CD14-positive monocyte (primary cell): ENCODE measurements around the gene CLEC2B. TPM values are rescaled to one million over a fixed set of nuclear protein-coding genes. Genes with fewer than 3 reads are reported as not detected.

Experiments
- DNase-seq, 3 donors: peaks; one replicate each; pipeline ENCODE4 v3.0.0-alpha.2; 2011 to 2022
- H2AFZ ChIP-seq: 2 replicates; pipeline ENCODE4 v1.6.0; 2012; ENCODE audit warnings: mild to moderate bottlenecking, low read depth, low read length, inconsistent platforms; ENCODE audit not compliant: insufficient read depth, poor library complexity, severe bottlenecking
- H3K27ac ChIP-seq, 2 donors: 1 replicate in 1 of 2; 2 replicates in 1 of 2; pipeline ENCODE4 v1.5.1; 2012 to 2013; ENCODE audit warnings: low read length in 2 of 2, control low read depth in 1 of 2, inconsistent platforms in 1 of 2, low read depth in 1 of 2, mild to moderate bottlenecking in 1 of 2
- H3K27me3 ChIP-seq, 2 donors: one replicate each; pipeline versions ENCODE4 v1.6.0 to v1.6.1; 2011 to 2013; ENCODE audit warnings: low read length in 2 of 2; ENCODE audit not compliant: control insufficient read depth in 2 of 2, insufficient read depth in 2 of 2
- H3K36me3 ChIP-seq, 2 donors: replicated peaks in 1 of 2; 1 replicate in 1 of 2; 2 replicates in 1 of 2; pipeline versions ENCODE4 v1.5.1 to v1.6.1; 2012 to 2013; ENCODE audit warnings: low read length in 2 of 2, control low read depth in 1 of 2, inconsistent platforms in 1 of 2, mild to moderate bottlenecking in 1 of 2; ENCODE audit not compliant: insufficient read depth in 2 of 2, control insufficient read depth in 1 of 2
- H3K4me1 ChIP-seq, 2 donors: 1 replicate in 1 of 2; 2 replicates in 1 of 2; pipeline versions ENCODE4 v1.5.1 to v1.6.1; 2012 to 2013; ENCODE audit warnings: low read length in 2 of 2, control low read depth in 1 of 2, inconsistent platforms in 1 of 2, mild to moderate bottlenecking in 1 of 2, moderate library complexity in 1 of 2; ENCODE audit not compliant: insufficient read depth in 2 of 2, control insufficient read depth in 1 of 2
- H3K4me2 ChIP-seq: replicated peaks from 2 replicates; pipeline ENCODE3; 2012; ENCODE audit warnings: low read length, moderate library complexity, mild to moderate bottlenecking; ENCODE audit not compliant: poor library complexity, severe bottlenecking; ENCODE audit errors: extremely low read depth
- H3K4me3 ChIP-seq, 3 experiments: fragments of 200-600 bp in 1 of 3; sonication (generic) in 1 of 3; replicated peaks in 1 of 3; 1 replicate in 2 of 3; 2 replicates in 1 of 3; pipeline ENCODE4 v1.5.1; 2011 to 2013; ENCODE audit warnings: low read length in 3 of 3, mild to moderate bottlenecking in 3 of 3, control low read depth in 2 of 3, low read depth in 2 of 3, inconsistent platforms in 1 of 3, moderate library complexity in 1 of 3
- H3K79me2 ChIP-seq: 2 replicates; pipeline ENCODE4 v1.6.0; 2012; ENCODE audit warnings: mild to moderate bottlenecking, control low read depth, inconsistent platforms, low read length, moderate library complexity; ENCODE audit not compliant: insufficient read depth
- H3K9ac ChIP-seq: 2 replicates; pipeline ENCODE4 v1.6.0; 2017; ENCODE audit warnings: low read length, mild to moderate bottlenecking; ENCODE audit not compliant: insufficient read depth, poor library complexity, severe bottlenecking
- H3K9me3 ChIP-seq, 2 donors: replicated peaks in 1 of 2; 1 replicate in 1 of 2; 2 replicates in 1 of 2; pipeline versions ENCODE4 v1.5.1 to v1.6.1; 2012 to 2013; ENCODE audit warnings: low read length in 2 of 2, control low read depth in 1 of 2; ENCODE audit not compliant: control insufficient read depth in 1 of 2, insufficient read depth in 1 of 2
- H4K20me1 ChIP-seq: 2 replicates; pipeline ENCODE4 v1.6.0; 2012; ENCODE audit warnings: mild to moderate bottlenecking, low read length, control low read depth, moderate library complexity; ENCODE audit not compliant: insufficient read depth
- H3K27ac Mint-ChIP-seq, 7 donors: one replicate each; pipeline ENCODE4 v1.8.0; 2020; ENCODE audit warnings: mild to moderate bottlenecking in 7 of 7, mixed read lengths in 7 of 7, moderate library complexity in 6 of 7, inconsistent platforms in 2 of 7
- H3K27me3 Mint-ChIP-seq, 3 donors: one replicate each; pipeline ENCODE4 v1.8.0; 2021 to 2022; ENCODE audit warnings: low read depth in 3 of 3, mild to moderate bottlenecking in 3 of 3, mixed read lengths in 3 of 3, moderate library complexity in 3 of 3, inconsistent platforms in 1 of 3
- H3K36me3 Mint-ChIP-seq, 2 donors: one replicate each; pipeline ENCODE4 v1.8.0; 2020; ENCODE audit warnings: mixed read lengths in 2 of 2, inconsistent platforms in 1 of 2, mild to moderate bottlenecking in 1 of 2
- H3K4me1 Mint-ChIP-seq: one replicate; pipeline ENCODE4 v1.8.0; 2020; ENCODE audit warnings: mild to moderate bottlenecking, mixed read lengths
- H3K4me3 Mint-ChIP-seq, 2 donors: one replicate each; pipeline ENCODE4 v1.8.0; 2020; ENCODE audit warnings: mild to moderate bottlenecking in 2 of 2, mixed read lengths in 2 of 2, moderate library complexity in 1 of 2
- H3K9me3 Mint-ChIP-seq, 7 donors: one replicate each; pipeline ENCODE4 v1.8.0; 2020 to 2022; ENCODE audit warnings: mixed read lengths in 7 of 7, mild to moderate bottlenecking in 6 of 7, moderate library complexity in 6 of 7, inconsistent platforms in 2 of 7
- CTCF ChIP-seq: fragments of 200-600 bp; IDR thresholded peaks from one replicate; pipeline ENCODE4 v1.8.0; 2022; ENCODE audit warnings: antibody characterized with exemption, mild to moderate bottlenecking
- WGBS: methylation state at CpG from one replicate; pipeline ENCODE4 v1.1.5; 2013; ENCODE audit warnings: missing lambda C conversion rate; ENCODE audit not compliant: insufficient coverage; 5-methylcytosine and 5-hydroxymethylcytosine counted together
- intact Hi-C, 2 donors: fragments of 100-400 bp; cut with micrococcal nuclease; formaldehyde crosslinking; loops; one replicate each; pipeline versions ENCODE4 v1.15.0 to v1.15.1; 2023
- polyA plus RNA-seq, 3 donors: library from polyadenylated mRNA; depleted of rRNA in 1 of 3; unstranded in 2 of 3; stranded (reverse) in 1 of 3; fragments of 300-500 nt in 2 of 3; fragments of >200 nt in 1 of 3; fragmentation: Illumina TruSeq in 2 of 3; gene quantifications; 1 replicate in 2 of 3; 2 replicates in 1 of 3; pipeline ENCODE4 v1.2.3, GENCODE V29; 2012 to 2021

CLEC2B gene
- polyA plus RNA-seq, 3 donors = 52.1 to 80.3 (median 59.4) TPM

DNA sequence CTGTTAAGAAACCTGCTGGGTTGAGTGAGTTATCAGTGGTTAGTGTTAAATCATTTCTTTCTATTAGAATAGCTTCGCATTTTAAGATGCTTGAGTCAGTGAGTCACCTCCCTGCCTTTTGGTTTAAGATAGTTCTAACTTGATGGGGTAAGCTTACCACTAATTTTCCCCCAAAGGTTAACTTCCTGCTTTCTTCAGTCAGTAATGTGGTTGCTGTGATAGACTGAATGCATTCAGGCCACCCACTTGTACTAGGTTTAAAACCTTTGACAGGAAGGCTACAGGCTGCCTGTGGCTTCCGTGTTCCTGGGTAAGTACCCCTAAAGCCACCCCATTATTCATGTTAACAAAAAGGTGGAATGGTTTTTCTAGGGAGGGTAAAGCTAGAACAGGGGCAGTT is 37.7 kb upstream of the CLEC2B start:
- Histone ChIP-seq H3K9me3 (peaks cover 46 to 54% of the 10 kb centered on the region in 2 donors), H3K9ac (no peak overlapping the region), H3K27me3 (no peaks in the 10 kb centered on the region), H4K20me1 (no peaks in the 10 kb centered on the region), H3K4me3 (no peak overlapping the region), H3K36me3 (peaks cover 0 to 6% of the 10 kb centered on the region in 2 donors), H3K4me1 (no peaks in the 10 kb centered on the region), H3K79me2 (no peaks in the 10 kb centered on the region), H2AFZ (no peak overlapping the region), H3K4me2 (no peak overlapping the region), H3K27ac (no peak overlapping the region)
- Mint-ChIP-seq H3K4me3 (no peak overlapping the region), H3K27me3 (peaks cover 0 to 7% (median 3%) of the 10 kb centered on the region in 3 donors), H3K27ac (no peak overlapping the region), H3K9me3 (peaks cover 51 to 68% (median 60%) of the 10 kb centered on the region in 7 donors), H3K4me1 (no peaks in the 10 kb centered on the region), H3K36me3 (peaks cover 6 to 13% of the 10 kb centered on the region in 2 donors)
- TF ChIP-seq CTCF = no peak
- peak in 2 of 3 donors; percentile 6 to 14 for DNase-seq
- no CpG with 5 or more reads among the region's 2 CpGs for WGBS
- intact Hi-C loops = no loop called here

DNA sequence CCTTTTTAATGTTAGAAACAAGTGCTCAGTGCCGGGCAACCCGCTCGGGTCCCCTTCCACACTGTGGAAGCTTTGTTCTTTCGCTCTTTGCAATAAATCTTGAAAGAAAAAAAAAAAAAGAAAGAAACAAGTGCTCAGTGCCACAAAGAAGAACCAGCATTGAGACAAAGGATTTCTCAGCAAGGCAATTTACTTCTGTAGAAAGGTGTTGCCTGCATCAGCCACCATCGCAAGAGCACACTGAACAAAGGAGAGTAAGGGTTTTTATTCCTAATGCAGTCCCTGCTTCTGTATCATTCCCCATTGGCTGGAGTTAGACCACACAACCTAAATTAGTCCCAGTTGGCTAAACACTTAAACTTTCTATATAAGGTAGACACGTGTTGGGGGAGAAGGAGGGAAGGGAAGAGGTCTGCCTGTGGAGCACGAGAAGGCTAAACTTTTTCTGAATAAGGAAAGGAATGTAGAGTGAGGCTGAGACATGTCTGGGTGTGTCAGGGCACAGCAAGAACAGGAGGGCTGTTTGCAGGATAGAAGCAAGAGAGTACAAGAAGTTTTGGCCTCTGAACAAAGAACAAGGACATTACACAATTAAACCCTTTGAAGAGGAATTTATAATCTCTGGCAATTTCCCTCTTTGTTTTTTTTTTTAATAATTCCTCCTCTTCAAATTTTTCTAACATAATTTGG is 33.5 kb upstream of the CLEC2B start:
- no peaks in the 10 kb centered on the region for H3K27me3 ChIP-seq
- Mint-ChIP-seq H3K4me1 (peaks cover 5% of the 10 kb centered on the region), H3K4me3 (no peak overlapping the region), H3K27ac (no peak overlapping the region), H3K27me3 (peaks cover 0 to 5% (median 2%) of the 10 kb centered on the region in 3 donors), H3K9me3 (peaks cover 20 to 39% (median 31%) of the 10 kb centered on the region in 7 donors), H3K36me3 (peaks cover 3 to 7% of the 10 kb centered on the region in 2 donors)
- no peak for TF ChIP-seq CTCF
- no peaks in the 10 kb centered on the region for H3K4me1 ChIP-seq
- H2AFZ ChIP-seq = no peak overlapping the region
- peaks cover 21 to 26% of the 10 kb centered on the region in 2 donors for H3K9me3 ChIP-seq
- intact Hi-C loops = no loop called here
- no peak overlapping the region for H3K9ac ChIP-seq
- no peaks in the 10 kb centered on the region for H4K20me1 ChIP-seq
- H3K36me3 ChIP-seq = no peaks in the 10 kb centered on the region
- H3K4me3 ChIP-seq = no peak overlapping the region
- no peak overlapping the region for H3K4me2 ChIP-seq
- no peak for DNase-seq
- no peaks in the 10 kb centered on the region for H3K79me2 ChIP-seq
- 100% methylated on average over 2 of the region's 7 CpGs for WGBS
- H3K27ac ChIP-seq = no peak overlapping the region
